AG10803 (cell line): ENCODE results near the gene MYT1.

ENCODE experiments used
- DNase-seq: peaks from one replicate; pipeline ENCODE4 v3.0.0; 2010; ENCODE audit warnings: low read depth
- H3K4me3 ChIP-seq: 2 replicates; pipeline ENCODE4 v1.5.1; 2011; ENCODE audit warnings: mild to moderate bottlenecking, low read length, control low read depth
- TF ChIP-seq, protein P1 (sequence below): conservative IDR thresholded peaks from 2 replicates; pipeline ENCODE4 v1.5.1; 2011; ENCODE audit warnings: mild to moderate bottlenecking, low read length, control low read depth, inconsistent platforms

MYT1 gene

DNA sequence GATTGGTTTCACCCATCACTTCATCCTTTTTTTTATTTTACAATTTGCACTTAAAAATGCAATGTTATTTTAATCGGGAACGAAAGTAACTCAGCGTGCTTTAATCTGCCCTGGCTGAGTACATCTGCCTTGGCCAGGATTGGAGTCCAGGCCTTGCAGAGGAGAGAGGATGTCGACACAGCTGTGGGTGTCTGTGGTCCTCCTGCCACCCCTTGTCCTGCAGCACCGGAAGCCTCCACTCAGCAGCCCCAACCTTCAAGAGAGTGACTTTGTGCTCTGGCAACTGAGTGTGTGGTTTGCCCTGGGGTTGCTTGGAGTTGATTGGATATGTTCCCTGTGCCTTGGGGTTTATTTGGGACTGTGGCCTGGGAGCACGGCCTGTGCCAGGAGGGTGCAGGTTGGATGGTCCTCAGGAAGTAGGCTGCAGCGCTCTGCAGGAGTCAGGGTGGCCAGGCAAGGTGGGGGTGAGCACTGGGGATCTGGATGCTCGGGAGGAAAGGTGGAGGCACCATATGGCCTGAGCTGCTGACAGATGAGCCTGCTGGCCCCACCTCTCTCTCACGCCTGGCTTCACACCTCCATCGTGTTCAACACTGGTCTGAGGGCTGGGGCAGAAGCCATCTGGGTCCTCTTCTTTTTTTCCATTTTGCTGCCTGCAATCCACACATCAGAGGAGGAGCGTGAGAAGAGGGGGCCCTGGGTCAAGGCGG is 4.3 kb downstream of the MYT1 start:
- H3K4me3 ChIP-seq: no peak overlapping the region
- DNase-seq: peak; percentile 11
- TF ChIP-seq, protein P1, sequence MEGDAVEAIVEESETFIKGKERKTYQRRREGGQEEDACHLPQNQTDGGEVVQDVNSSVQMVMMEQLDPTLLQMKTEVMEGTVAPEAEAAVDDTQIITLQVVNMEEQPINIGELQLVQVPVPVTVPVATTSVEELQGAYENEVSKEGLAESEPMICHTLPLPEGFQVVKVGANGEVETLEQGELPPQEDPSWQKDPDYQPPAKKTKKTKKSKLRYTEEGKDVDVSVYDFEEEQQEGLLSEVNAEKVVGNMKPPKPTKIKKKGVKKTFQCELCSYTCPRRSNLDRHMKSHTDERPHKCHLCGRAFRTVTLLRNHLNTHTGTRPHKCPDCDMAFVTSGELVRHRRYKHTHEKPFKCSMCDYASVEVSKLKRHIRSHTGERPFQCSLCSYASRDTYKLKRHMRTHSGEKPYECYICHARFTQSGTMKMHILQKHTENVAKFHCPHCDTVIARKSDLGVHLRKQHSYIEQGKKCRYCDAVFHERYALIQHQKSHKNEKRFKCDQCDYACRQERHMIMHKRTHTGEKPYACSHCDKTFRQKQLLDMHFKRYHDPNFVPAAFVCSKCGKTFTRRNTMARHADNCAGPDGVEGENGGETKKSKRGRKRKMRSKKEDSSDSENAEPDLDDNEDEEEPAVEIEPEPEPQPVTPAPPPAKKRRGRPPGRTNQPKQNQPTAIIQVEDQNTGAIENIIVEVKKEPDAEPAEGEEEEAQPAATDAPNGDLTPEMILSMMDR: no peak

- no peak for DNase-seq
- TF ChIP-seq, protein P1: no peak
- H3K4me3 ChIP-seq: no peak overlapping the region
Observed at GRCh38 chr20:64169091-64169560, 4.9 kb downstream of the MYT1 start.

- no peak for DNase-seq
- TF ChIP-seq, protein P1: no peak
- no peak overlapping the region for H3K4me3 ChIP-seq
Observed at GRCh38 chr20:64171211-64171610, 7.0 kb downstream of the MYT1 start.

GRCh38 chr20:64173116-64173515 is 8.9 kb downstream of the MYT1 start:
- H3K4me3 ChIP-seq: no peak overlapping the region
- TF ChIP-seq, protein P1: no peak
- DNase-seq: no peak

DNA sequence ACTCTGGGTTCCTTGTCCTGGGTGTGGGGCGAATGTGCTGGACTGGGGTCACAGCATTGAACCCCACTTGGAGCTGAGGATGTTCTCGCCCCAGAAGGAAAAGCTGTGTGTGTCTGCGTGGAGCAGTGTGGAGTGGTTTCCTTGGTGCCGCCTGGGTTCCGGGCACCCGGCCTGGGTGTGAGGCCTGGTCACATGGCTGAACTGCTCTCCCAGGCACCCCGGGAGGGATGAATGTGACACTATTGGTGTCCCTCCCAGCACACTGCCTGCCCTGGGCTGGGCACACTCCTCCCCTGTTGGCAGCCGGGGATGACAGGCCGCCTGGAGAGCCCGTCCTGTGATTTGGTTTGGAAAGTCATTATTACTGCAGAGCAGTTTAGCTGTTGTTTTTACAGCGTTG is 12.3 kb downstream of the MYT1 start:
- no peak overlapping the region for H3K4me3 ChIP-seq
- TF ChIP-seq, protein P1: no peak
- DNase-seq: no peak

- no peak for DNase-seq
- no peak overlapping the region for H3K4me3 ChIP-seq
- TF ChIP-seq, protein P1: no peak
Observed at GRCh38 chr20:64176971-64177370, 12.7 kb downstream of the MYT1 start.

DNA sequence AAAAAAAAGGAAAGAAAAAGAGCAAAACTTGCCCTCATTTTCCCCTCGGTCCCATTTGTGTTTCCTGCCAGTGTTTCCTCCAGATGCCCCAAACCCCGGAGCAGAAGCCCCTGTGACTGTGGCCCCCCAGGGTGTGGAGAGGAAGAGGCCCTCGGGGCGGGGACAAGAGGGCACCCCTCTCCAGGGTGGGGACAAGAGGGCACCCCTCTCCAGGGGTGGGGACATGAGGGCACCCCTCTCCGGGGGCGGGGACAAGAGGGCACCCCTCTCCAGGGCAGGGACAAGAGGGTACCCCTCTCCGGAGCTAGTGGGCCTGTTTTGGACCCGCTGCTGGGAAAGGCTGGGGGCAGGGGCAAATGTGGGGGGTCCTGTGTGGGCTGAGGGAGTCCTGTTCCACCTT is 13.1 kb downstream of the MYT1 start:
- TF ChIP-seq, protein P1: no peak
- no peak overlapping the region for H3K4me3 ChIP-seq
- DNase-seq: no peak
